Measurements from ENCODE around the gene TBX20.
"Not testable (repeated sequence)": the region's sequence is repeated elsewhere in the genome, so short reads cannot be mapped to it uniquely, and the experiment has no call there.

The TBX20 gene

GRCh38 chr7:35185908-35186731 lies 67.8 kb downstream of the TBX20 start:
- Histone ChIP-seq H3K9me3 (ENCODE audit: control insufficient read depth in 2 of 2, low read length in 2 of 2) (no peaks in the 10 kb centered on the region), H3K9ac (ENCODE audit: low read length in 2 of 2) (no peak overlapping the region), H3K27ac (ENCODE audit: low read length) (no peak overlapping the region), H3K27me3 (ENCODE audit: control insufficient read depth in 1 of 2, insufficient read depth in 2 of 2, low read length in 2 of 2) (no peaks in the 10 kb centered on the region), H3K4me3 (ENCODE audit: low read length in 2 of 2) (peak overlapping the region; percentile 50 to 71), H3K36me3 (ENCODE audit: control insufficient read depth in 2 of 2, insufficient read depth in 2 of 2, low read length in 2 of 2) (no peaks in the 10 kb centered on the region), H3K4me1 (ENCODE audit: control insufficient read depth, insufficient read depth, low read length) (peaks cover 14% of the 10 kb centered on the region)

GRCh38 chr7:35185578-35185907 lies 68.4 kb downstream of the TBX20 start:
- not testable (repeated sequence) for H3K27me3 ChIP-seq (ENCODE audit: control insufficient read depth in 1 of 2, insufficient read depth in 2 of 2, low read length in 2 of 2); H3K9me3 ChIP-seq (ENCODE audit: control insufficient read depth in 2 of 2, low read length in 2 of 2); H3K36me3 ChIP-seq (ENCODE audit: control insufficient read depth in 2 of 2, insufficient read depth in 2 of 2, low read length in 2 of 2); H3K9ac ChIP-seq (ENCODE audit: low read length in 2 of 2); H3K27ac ChIP-seq (ENCODE audit: low read length)
- Histone ChIP-seq H3K4me1 (ENCODE audit: control insufficient read depth, insufficient read depth, low read length) (peaks cover 14% of the 10 kb centered on the region), H3K4me3 (ENCODE audit: low read length in 2 of 2) (peak overlapping the region in 1 of 2 donors; percentile 71)

- not testable (repeated sequence) for H3K4me3 ChIP-seq (ENCODE audit: low read length in 2 of 2); H3K27me3 ChIP-seq (ENCODE audit: control insufficient read depth in 1 of 2, insufficient read depth in 2 of 2, low read length in 2 of 2); H3K27ac ChIP-seq (ENCODE audit: low read length); H3K9ac ChIP-seq (ENCODE audit: low read length in 2 of 2); H3K36me3 ChIP-seq (ENCODE audit: control insufficient read depth in 2 of 2, insufficient read depth in 2 of 2, low read length in 2 of 2); H3K9me3 ChIP-seq (ENCODE audit: control insufficient read depth in 2 of 2, low read length in 2 of 2)
- peaks cover 14% of the 10 kb centered on the region for H3K4me1 ChIP-seq (ENCODE audit: control insufficient read depth, insufficient read depth, low read length)
Measured at GRCh38 chr7:35184961-35185360, 68.9 kb downstream of the TBX20 start.

GRCh38 chr7:35183873-35184503 lies 69.9 kb downstream of the TBX20 start:
- peaks cover 14% of the 10 kb centered on the region for H3K4me1 ChIP-seq (ENCODE audit: control insufficient read depth, insufficient read depth, low read length)
- H3K27me3 ChIP-seq (ENCODE audit: control insufficient read depth in 1 of 2, insufficient read depth in 2 of 2, low read length in 2 of 2); H3K27ac ChIP-seq (ENCODE audit: low read length); H3K9ac ChIP-seq (ENCODE audit: low read length in 2 of 2); H3K9me3 ChIP-seq (ENCODE audit: control insufficient read depth in 2 of 2, low read length in 2 of 2); H3K36me3 ChIP-seq (ENCODE audit: control insufficient read depth in 2 of 2, insufficient read depth in 2 of 2, low read length in 2 of 2); H3K4me3 ChIP-seq (ENCODE audit: low read length in 2 of 2): not testable (repeated sequence)

GRCh38 chr7:35180665-35181064 lies 73.2 kb downstream of the TBX20 start:
- not testable (repeated sequence) for H3K9ac ChIP-seq (ENCODE audit: low read length in 2 of 2); H3K9me3 ChIP-seq (ENCODE audit: control insufficient read depth in 2 of 2, low read length in 2 of 2); H3K36me3 ChIP-seq (ENCODE audit: control insufficient read depth in 2 of 2, insufficient read depth in 2 of 2, low read length in 2 of 2); H3K27me3 ChIP-seq (ENCODE audit: control insufficient read depth in 1 of 2, insufficient read depth in 2 of 2, low read length in 2 of 2); H3K4me3 ChIP-seq (ENCODE audit: low read length in 2 of 2); H3K4me1 ChIP-seq (ENCODE audit: control insufficient read depth, insufficient read depth, low read length); H3K27ac ChIP-seq (ENCODE audit: low read length)

GRCh38 chr7:35173176-35173575 lies 80.7 kb downstream of the TBX20 start:
- H3K4me3 ChIP-seq (ENCODE audit: low read length in 2 of 2); H3K36me3 ChIP-seq (ENCODE audit: control insufficient read depth in 2 of 2, insufficient read depth in 2 of 2, low read length in 2 of 2); H3K27ac ChIP-seq (ENCODE audit: low read length); H3K4me1 ChIP-seq (ENCODE audit: control insufficient read depth, insufficient read depth, low read length); H3K27me3 ChIP-seq (ENCODE audit: control insufficient read depth in 1 of 2, insufficient read depth in 2 of 2, low read length in 2 of 2); H3K9me3 ChIP-seq (ENCODE audit: control insufficient read depth in 2 of 2, low read length in 2 of 2); H3K9ac ChIP-seq (ENCODE audit: low read length in 2 of 2): not testable (repeated sequence)

- H3K27me3 ChIP-seq (ENCODE audit: control insufficient read depth in 1 of 2, insufficient read depth in 2 of 2, low read length in 2 of 2); H3K36me3 ChIP-seq (ENCODE audit: control insufficient read depth in 2 of 2, insufficient read depth in 2 of 2, low read length in 2 of 2); H3K9me3 ChIP-seq (ENCODE audit: control insufficient read depth in 2 of 2, low read length in 2 of 2); H3K4me3 ChIP-seq (ENCODE audit: low read length in 2 of 2); H3K27ac ChIP-seq (ENCODE audit: low read length); H3K9ac ChIP-seq (ENCODE audit: low read length in 2 of 2); H3K4me1 ChIP-seq (ENCODE audit: control insufficient read depth, insufficient read depth, low read length): not testable (repeated sequence)
Measured at GRCh38 chr7:35172131-35172530, 81.8 kb downstream of the TBX20 start.

GRCh38 chr7:35167658-35168057 lies 86.2 kb downstream of the TBX20 start:
- H3K9ac ChIP-seq (ENCODE audit: low read length in 2 of 2); H3K27me3 ChIP-seq (ENCODE audit: control insufficient read depth in 1 of 2, insufficient read depth in 2 of 2, low read length in 2 of 2); H3K4me1 ChIP-seq (ENCODE audit: control insufficient read depth, insufficient read depth, low read length); H3K4me3 ChIP-seq (ENCODE audit: low read length in 2 of 2); H3K36me3 ChIP-seq (ENCODE audit: control insufficient read depth in 2 of 2, insufficient read depth in 2 of 2, low read length in 2 of 2); H3K27ac ChIP-seq (ENCODE audit: low read length); H3K9me3 ChIP-seq (ENCODE audit: control insufficient read depth in 2 of 2, low read length in 2 of 2): not testable (repeated sequence)

GRCh38 chr7:35167158-35167557 lies 86.7 kb downstream of the TBX20 start:
- H3K9ac ChIP-seq (ENCODE audit: low read length in 2 of 2); H3K27me3 ChIP-seq (ENCODE audit: control insufficient read depth in 1 of 2, insufficient read depth in 2 of 2, low read length in 2 of 2); H3K27ac ChIP-seq (ENCODE audit: low read length); H3K36me3 ChIP-seq (ENCODE audit: control insufficient read depth in 2 of 2, insufficient read depth in 2 of 2, low read length in 2 of 2); H3K9me3 ChIP-seq (ENCODE audit: control insufficient read depth in 2 of 2, low read length in 2 of 2); H3K4me3 ChIP-seq (ENCODE audit: low read length in 2 of 2); H3K4me1 ChIP-seq (ENCODE audit: control insufficient read depth, insufficient read depth, low read length): not testable (repeated sequence)

GRCh38 chr7:35161059-35161740 lies 92.7 kb downstream of the TBX20 start:
- H3K4me1 ChIP-seq (ENCODE audit: control insufficient read depth, insufficient read depth, low read length); H3K9me3 ChIP-seq (ENCODE audit: control insufficient read depth in 2 of 2, low read length in 2 of 2); H3K36me3 ChIP-seq (ENCODE audit: control insufficient read depth in 2 of 2, insufficient read depth in 2 of 2, low read length in 2 of 2); H3K9ac ChIP-seq (ENCODE audit: low read length in 2 of 2); H3K27me3 ChIP-seq (ENCODE audit: control insufficient read depth in 1 of 2, insufficient read depth in 2 of 2, low read length in 2 of 2); H3K4me3 ChIP-seq (ENCODE audit: low read length in 2 of 2); H3K27ac ChIP-seq (ENCODE audit: low read length): not testable (repeated sequence)
